Caki2 (cell line): ENCODE data around the gene NR3C1. TPM values are rescaled to one million over a fixed set of nuclear protein-coding genes. Genes with fewer than 3 reads are reported as not detected.

Experiments
- DNase-seq: peaks from one replicate; pipeline ENCODE4 v3.0.0-alpha.2; 2015; ENCODE audit warnings: low read depth
- in situ Hi-C: cut with HindIII; loops from 2 replicates; pipeline ENCODE4 v1.10.0; 2016; ENCODE audit warnings: low sequenced_read_pairs, low pct_unique_long_range_greater_than_20kb, mixed read lengths
- total RNA-seq: library from RNA; depleted of rRNA; stranded (reverse); fragments of >200 nt; shearing (Covaris generic); gene quantifications from 2 replicates; pipeline ENCODE4 v1.2.3, GENCODE V29; 2014; ENCODE audit warnings: low replicate concordance

Gene NR3C1
- total RNA-seq, 1 experiment from 2014 or later: 13.8 TPM

GRCh38 chr5:143235423-143235822 is 168.1 kb downstream of the NR3C1 start:
- no peak for DNase-seq

GRCh38 chr5:143234162-143234842 is 169.2 kb downstream of the NR3C1 start:
- in situ Hi-C loops: no loop called here
- DNase-seq: no peak

More at GRCh38 chr5:143235423-143235822, 168.1 kb downstream of the NR3C1 start:
- in situ Hi-C loops: no loop called here

- in situ Hi-C loops: no loop called here
- peak; percentile 27 for DNase-seq
These were observed 170.5 kb downstream of the NR3C1 start for GRCh38 chr5:143233031-143233430.

- in situ Hi-C loops: no loop called here
- peak; percentile 44 for DNase-seq
These were observed 171.3 kb downstream of the NR3C1 start for GRCh38 chr5:143231973-143232812.

- no peak for DNase-seq
These were observed 172.1 kb downstream of the NR3C1 start for GRCh38 chr5:143231416-143231815.

GRCh38 chr5:143230676-143230996 is 172.8 kb downstream of the NR3C1 start:
- in situ Hi-C loops: no loop called here
- no peak for DNase-seq

More at GRCh38 chr5:143231416-143231815, 172.1 kb downstream of the NR3C1 start:
- in situ Hi-C loops: no loop called here

GRCh38 chr5:143229896-143230675 is 173.4 kb downstream of the NR3C1 start:
- peak; percentile 85 for DNase-seq
- in situ Hi-C loops: no loop called here

- no peak for DNase-seq
These were observed 174.0 kb downstream of the NR3C1 start for GRCh38 chr5:143229426-143229895.

GRCh38 chr5:143228597-143229293 is 174.7 kb downstream of the NR3C1 start:
- no peak for DNase-seq
- in situ Hi-C loops: no loop called here

More at GRCh38 chr5:143229426-143229895, 174.0 kb downstream of the NR3C1 start:
- in situ Hi-C loops: no loop called here
